ENCODE measurements around the gene SEMA4C.

Gene SEMA4C

DNA sequence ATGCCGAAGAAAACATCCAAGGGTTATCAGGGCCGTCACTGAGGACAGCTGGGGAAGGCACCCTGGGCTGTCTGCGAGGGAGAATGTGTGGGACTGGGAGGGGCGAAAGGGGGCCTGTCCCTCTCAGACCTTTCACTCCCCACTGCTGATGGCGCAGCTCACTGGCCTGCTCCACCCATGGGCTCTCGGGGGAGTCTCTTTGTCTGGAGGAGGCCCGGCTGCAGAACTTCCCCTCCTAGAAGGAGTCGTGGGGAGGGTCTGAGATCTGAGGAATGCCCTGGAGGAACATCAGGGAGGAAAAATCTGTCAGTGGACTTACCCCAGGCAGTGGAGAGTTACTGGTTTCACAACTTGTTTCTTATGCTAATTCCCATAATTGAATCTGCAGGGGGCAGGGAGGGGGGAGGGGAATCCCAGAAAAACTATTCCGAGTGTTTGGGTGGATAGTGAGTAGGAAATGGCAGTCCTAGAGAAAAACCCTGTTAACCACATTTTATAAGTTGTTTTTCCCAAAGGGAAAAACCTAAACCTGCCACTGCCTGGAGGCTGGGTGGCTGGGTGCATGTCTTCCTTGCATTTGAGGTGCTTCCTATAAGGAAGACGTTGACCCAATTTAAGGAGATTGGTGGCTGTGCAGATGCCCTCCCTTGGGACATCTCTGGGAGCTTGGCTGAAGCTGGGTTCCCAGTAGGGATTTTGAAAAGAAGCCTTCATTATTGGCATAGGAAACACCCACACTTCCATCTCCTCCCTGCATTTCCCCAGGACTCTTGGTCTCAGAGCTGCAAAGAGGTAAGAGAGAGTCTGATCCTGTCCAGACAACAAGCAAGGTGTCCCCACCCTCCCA lies 11.7 kb upstream of the SEMA4C start:
- DNase-seq (ENCODE audit: low read depth in 3 of 3) = no peak

DNA sequence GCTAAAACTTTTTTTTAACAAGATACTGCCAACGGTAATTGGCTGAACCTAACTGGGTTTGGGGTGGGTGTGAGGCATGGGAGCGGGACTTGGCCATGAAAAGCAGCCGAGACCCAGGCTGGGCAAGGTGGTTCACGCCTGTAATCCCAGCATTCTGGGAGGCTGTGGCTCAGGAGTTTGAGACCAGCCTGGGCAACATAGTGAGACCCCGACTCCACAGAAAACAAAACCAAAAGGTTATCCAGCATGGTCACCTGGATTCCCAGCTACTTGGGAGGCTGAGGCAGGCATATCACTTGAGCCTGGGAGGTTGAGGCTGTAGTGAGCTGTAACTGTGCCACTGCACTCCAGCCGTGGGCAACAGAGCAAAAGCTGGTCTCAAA lies 11.0 kb upstream of the SEMA4C start:
- no peak for DNase-seq (ENCODE audit: low read depth in 3 of 3)

DNA sequence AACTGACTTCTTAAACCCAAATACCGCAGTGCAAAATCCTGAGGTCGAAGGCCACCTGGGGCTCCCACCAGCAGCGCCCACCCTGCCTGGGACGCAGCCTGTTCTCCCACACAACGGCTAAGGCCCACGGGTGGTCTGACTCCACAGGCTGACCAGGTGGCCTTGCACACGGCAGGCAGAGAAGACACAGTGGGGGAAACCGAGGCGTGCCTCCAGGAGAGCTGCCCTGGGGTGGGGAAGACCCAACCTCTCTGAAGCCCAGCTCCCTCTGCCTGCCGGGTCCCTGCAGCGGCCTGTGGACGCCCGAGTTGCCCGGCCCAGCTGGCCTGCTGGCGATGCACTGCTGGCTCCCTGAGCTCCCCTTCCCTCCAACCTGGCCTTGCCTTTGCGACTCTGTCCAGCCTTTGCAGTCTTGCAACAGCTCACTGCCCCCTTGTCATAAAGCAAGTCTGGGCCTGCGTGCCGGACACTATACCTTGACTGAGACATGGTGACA lies 9.7 kb upstream of the SEMA4C start:
- no peak for DNase-seq (ENCODE audit: low read depth in 3 of 3)

DNA sequence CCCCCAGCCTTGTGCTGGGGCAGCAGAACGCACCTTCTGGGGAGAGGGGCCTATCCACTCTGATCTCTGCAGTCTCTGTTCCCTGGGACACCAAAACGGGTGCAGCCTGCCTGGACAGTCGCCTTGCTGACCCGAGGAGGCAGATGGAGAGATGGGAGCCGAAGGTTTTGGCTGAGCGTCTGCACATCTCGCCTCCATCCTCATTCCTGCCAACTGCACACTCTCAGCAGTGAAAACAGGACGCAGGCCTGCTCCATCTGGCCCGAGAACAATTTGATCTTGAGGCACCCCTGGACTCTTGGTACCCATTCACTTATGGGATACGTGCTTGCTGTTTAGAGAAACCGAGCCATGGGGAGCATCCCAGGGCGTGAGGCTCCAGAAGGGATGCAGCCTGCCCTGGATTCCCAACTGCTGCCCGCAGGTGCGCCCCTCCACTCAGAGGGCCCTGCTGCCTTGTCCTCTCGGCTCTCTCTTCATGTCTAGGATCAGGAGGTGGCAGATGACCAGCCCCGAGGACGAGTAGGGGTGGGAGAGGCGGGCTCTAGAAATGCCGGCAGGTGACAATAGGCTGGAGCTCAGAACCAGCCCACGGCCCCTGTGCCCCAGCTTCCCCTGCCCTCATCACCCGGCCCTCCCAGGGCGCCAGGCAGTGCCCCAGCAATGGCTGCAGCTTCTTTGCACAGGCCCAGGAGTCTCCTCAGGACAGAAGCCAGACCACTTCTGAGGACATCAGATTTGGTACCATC lies 9.1 kb upstream of the SEMA4C start:
- no peak for DNase-seq (ENCODE audit: low read depth in 3 of 3)

DNA sequence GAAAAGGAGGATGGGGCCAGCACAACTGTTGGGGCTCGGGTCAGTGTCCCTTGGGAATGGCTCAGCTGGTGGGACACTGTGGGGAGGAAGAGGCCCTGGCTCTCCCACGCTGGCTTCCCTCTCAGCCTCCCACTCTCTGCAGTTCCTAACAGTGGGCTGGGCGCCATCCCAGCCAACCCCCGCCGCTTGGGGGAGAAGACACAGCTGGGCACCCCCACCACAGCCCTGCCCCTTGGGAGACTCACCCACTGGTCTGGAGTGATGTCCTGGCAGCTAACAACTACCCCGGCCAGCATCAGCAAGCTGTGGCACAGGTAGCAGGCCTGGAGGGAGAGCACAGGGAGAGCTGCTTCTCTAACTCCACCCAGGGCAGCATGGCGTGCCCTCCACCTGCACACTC lies 8.3 kb upstream of the SEMA4C start:
- DNase-seq (ENCODE audit: low read depth in 3 of 3) = no peak

DNA sequence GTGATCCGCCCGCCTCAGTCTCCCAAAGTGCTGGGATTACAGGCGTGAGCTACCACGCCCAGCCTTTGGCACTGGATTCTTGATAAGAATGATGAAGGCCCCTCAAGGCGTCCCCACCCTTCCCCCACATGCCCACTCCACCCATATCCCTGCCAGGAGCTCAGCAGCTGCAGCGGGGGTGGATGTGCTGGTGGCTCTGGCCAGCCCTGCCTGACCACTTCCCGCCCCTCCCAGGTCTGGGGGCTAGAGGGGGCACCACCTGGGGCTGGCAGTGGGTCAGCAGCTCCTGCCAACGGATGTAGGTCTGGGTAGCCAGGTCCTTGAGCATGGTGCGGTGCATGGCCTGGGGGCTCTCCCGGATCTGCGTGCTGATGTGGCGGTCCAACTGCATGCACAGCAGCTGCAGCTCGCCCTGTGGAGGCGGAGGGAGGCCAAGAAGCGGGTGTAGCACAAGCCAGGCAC lies 7.8 kb upstream of the SEMA4C start:
- no peak for DNase-seq (ENCODE audit: low read depth in 3 of 3)

DNA sequence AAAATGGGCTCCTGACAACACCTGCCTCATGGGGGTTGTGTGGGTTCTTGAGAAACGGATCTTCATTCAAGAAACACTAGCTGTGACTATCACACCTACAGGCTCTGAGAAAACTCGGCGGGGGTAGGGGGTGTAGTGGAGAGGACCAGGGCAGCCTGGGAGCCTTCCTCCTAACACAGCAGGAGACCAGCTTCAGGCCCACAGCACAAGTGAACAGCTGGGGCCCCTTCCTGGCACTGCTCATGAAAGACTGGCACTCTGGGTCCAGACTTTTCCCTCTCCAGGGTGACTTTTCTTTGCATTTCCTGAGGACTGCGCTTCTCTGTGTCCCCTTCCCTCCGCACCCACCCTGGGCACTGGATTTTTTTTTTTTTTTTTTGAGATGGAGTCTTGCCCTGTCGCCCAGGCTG lies 7.2 kb upstream of the SEMA4C start:
- no peak for DNase-seq (ENCODE audit: low read depth in 3 of 3)

DNA sequence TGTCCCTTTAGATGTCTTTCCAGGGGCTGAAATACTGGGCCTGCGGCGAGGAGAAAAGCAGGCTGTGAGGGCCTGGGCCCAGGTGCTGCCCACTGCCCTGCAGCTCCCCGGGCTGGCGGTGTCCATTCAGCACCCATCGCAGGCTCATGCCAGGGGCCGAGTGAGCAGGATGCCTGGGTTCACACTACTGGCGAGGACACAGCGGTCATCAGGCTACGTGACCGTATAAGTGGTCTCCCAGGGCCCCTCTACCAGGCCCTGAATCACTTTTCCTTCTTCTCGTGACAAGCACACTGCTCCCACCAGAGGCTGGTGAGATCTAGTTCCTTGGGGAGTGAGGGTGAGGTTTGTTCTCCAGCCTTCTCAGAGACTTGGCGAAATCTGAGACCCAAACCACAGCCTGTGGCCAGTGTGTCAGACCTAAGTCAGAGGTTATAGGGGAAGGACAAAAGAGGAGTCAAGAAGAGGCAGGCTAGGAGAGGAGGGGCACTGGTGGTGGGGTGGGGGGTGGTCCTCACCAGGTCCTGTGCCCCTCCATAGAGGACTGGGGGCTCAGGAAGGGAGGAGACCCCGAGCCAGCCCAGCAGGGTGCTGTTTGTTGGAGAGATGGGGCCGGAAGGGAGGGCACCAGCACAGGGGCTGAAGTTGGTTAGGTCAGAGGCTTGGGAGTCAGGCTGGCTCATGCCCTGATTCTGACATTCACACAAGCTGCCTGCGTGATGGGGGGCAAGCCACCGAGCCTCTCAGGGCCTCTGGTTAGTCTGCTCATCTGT lies 6.6 kb upstream of the SEMA4C start:
- no peak for DNase-seq (ENCODE audit: low read depth in 3 of 3)

DNA sequence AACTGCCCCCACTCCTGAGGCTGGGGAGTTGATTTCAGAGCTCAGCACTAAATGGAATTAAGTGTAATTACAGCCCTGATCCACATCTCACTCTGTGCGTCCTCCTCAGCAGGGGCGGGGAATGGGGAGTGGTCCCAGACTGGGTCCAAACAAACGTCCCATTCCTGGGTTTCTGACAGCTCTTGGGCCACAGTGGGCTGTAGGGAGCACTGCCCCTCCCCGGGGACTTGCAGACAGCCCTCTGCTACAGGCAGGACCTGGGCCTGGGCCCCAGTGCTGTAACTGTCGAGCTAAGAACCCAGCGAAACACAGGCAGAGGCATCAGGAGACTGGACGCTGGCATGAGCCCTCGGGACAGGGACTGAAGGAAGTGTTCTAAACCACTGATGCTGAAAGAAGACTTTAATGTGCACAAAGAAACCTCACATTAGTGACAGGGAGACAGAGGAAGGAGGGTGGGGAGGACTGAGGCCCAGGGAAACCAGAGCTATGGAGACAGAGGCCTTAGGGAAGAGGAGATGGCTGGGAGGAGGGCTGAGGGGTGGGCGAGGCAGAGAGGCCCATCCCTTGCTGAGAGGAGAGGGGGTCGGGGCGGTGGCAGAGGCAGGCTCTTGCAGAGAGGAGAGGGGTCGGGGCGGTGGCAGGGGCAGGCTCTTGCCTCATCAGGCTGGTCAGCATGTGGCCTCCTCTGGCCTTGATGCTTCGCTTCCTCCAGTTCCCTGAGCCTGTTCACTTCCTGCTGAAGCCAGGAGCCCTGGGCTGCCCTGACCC lies 5.8 kb upstream of the SEMA4C start:
- no peak for DNase-seq (ENCODE audit: low read depth in 3 of 3)

DNA sequence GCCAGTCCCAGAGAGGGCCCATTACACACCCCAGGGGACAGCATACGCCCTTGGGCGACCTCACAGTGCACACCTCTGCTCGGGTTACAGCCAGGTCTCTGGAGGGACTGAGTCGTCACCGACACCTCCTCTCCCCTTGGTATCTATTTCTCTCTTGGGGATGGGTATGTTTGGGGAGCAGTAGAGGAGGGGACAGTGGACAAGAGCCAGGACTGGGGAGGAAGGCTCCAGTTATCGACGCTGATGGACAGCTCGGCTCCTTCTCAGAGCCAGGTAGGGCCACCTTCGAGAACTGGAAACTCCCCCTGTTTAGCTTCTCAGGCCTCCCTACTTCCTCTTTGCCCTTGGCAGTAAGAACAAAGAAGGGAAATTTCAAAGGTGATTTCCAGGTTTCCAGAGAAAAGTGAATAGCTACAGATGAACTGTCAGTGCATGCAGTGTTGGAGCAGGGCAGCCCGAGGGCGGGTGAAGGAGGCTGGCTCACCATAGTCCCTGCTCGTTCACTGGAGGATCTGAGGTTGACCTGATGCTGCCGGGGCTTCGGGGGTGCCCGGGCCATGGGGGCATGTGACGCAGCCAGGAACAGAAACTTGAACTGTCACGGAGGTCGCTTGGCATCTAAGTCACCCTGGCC lies 4.4 kb upstream of the SEMA4C start:
- DNase-seq (ENCODE audit: low read depth in 3 of 3) = no peak

DNA sequence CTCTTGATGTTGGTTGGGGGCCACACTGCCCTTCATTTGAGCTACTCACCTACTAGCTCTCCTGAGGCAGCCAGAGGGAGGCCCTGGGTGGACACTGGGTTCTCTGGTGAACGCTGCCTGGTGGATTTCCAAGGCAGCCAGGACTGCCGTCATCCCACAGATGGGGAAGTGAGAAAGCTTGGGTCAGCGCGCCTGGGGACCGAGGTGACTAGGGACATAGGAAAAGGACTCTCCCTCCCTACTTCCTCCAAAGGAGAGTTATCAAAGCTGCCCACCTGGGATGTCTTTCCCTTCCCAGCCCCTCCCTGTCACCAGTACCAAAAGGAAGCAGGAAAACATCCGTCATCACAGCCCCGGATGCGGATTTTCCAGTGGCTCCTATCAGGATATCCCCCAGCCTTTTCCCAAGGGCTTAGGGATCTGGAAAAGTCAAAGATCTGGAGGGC lies 3.8 kb upstream of the SEMA4C start:
- no peak for DNase-seq (ENCODE audit: low read depth in 3 of 3)

DNA sequence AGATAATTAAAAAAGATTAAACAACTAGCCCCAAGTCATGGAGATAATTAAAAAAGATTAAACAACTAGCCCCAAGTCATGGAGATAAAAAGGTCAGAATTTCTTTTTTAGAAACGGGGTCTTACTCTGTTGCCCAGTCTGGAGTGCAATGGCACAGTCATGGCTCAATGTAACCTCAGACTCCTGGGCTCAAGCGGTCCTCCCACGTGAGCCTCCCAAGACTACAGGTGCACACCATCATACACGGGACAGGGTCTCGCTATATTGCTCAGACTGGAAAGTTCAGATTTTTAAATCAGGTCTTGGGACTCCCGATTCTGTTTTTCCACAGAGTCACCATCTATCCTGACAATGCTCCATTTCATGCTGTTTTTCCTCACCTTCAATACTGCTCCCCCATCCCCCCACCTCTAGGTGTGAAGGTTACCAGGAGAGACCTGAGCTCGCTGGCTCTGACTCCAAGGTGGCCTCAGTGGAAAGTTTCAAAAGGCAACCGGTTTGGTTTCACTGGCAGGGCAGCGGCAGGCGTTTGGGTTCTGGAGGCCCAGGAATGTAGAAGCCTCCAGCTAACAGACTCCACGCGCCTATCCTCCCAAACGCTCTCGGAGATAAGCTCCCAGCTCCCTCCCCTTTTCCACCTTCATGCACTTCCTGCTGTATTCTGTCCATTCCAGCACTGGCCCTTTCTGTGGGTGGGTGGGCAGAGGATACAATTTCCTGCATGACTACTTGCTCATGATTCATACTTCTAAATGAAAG lies 2.9 kb upstream of the SEMA4C start:
- no peak for DNase-seq (ENCODE audit: low read depth in 3 of 3)

DNA sequence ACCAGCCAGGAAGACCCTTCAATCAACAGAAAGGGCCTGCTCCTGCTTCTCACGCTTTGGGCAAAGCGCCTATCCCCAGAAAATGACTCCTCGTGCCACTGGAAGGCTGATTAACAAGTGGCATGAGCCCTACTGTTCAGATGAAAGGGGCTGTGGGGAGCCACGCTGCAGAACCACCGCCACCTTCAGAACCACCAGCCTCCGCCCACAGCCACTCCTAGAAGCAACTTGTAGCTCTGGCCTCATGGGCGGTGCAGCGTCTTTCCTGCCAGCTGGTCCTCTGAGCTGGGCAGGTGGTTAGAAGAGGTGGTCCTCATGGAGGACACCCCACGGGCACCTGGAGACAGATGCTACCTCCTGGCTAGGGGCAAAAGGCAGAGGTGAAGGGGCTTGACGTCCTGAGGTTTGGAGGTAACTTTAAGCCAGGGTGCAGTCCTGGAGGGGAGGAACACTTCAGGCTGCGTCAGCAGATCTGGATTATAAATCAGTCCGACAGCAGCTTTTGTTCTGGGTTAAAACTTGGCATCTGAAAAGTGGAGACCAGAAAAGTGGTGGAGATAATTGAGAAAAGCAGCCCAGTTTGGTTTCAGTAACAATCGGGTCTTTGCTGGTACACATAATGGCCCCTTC lies 861 bp upstream of the SEMA4C start:
- DNase-seq (ENCODE audit: low read depth in 3 of 3) = peak in 2 of 3 experiments; percentile 36 to 40

DNA sequence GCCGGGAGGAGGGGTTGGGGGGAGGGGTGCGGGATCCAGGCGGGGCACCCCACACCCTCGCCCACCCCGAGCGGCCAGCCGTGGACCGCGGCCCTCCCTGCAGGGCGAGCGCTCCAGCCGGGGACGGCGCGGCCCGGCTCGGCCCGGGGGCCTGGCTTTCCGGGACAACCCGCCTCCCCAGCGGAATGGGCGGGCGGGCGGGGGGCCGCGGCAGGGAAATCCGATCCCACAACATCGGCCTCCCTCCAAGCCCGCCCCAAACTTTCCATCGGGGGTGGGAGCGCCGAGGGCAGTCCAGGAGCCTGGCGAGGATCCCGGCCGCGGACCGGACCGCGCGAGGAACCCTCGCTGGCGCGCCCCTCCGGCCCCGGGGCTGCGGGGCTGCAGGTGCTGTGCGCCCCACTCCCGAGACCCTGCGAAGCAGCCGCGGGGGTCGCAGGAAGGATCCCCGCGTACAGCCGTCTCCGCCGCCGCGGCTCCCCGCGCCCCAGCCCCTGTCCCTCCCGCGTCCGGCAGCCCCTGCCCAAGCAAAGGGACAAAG lies 529 bp downstream of the SEMA4C start:
- no peak for DNase-seq (ENCODE audit: low read depth in 3 of 3)

DNA sequence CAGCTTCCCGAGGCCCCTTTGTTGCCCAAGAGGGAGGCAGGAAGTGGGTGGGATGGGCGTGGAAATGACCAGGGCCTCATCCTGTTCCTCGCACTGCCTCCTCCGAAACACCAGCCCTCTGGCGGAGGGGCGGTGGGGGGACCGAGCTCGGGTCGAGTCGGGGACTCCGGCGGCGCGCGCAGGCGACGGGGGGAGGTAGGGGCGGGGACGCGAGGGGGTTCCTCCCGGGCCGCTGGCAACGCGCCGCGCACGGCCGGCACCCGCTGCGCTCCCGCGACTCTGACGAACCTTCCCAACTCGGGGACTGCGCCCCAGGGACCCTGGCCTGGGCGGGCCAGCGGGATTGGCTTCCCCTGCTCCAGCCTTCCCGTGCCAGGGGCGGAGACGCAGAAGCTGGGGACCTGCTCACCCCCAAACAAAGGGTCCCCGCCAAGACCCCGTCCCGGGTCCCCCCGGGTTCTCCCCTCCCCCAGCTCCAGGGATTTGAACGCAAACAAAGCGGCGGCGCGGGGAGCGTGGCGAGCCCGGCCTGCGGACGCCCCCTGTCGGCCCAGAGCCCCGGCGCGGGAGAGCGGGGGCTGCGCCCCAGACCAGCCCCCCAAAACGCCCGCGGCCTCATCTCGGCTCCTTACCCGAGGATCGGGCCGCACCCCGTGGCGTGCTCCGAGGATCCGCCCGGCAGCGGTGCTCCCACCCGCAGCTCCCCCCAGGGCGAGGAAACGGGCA lies 1.2 kb downstream of the SEMA4C start:
- peak in 1 of 3 experiments; percentile 22 for DNase-seq (ENCODE audit: low read depth in 3 of 3)

DNA sequence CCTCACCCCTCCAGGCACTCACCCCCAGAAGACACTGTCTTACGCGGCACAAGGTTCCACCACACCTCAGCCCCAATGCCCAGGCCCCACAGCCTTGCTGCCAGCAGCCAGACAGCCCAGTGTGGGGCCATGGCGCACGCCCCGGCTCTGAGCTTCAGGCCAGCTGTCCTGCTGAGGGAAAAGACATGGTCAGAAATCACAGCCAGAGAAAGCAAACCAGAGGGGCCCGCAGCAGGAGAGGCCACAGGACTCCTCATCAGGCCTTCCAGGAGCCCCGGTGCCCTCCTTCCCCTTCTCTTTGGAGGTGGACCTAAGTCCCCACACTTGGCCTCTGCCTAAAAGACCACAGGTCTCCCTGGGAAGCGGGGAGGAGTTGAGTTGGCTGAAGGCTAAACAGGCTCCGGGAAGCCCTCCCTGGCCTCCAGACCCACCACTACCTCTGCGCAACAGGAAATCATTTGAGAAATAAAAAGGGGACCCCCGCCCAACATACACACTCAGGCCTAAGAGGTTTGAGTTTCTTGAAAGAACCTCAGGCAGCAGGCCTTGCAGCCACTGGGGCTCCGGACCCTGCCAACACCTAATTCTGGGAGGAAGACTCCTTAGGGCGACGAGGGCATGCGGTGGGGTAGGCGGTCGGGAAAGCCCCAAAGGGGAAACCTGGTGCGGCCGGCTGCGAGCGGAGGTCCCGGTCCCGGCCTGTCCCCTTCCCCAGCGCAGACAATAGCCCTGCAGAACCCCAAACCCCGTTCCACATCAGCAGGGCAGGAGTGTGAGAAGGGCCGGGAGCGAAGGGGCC lies 1.9 kb downstream of the SEMA4C start:
- DNase-seq (ENCODE audit: low read depth in 3 of 3) = no peak

DNA sequence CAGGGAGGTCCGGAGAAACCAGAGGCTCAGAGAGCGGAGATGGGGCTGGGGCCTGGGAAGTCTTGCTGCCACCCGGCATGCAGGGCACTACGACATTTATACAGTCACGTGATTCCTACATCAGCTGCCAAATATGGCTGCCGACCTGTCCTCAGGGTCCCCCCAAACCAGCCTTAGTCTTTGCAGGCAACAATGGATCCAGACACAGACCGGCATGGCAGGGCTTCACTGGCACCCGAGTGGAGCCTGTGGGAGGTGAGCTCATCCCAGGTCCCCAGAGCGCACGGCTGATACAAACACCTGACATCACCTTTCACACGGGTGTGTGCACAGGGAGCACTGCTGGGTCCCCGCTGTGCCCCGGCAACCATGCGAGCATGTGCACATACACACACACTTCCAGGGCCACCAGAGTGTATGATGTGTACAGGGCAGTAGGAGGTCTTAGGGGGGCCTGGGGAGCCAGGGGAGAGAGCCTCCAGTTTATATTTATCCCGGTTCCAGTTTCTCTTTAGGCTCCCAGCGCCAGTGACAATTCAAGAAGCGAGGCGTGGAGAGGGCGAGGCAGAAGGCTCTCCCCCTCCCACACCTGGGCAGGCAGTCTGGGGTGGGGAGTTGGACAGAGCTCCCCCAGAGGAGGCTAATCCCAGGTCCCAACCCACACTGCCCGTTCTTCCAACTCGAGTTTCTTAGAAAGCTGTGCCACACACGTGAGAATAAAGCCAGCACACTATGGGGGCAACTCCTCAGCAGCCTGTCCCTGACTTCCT lies 2.7 kb downstream of the SEMA4C start:
- DNase-seq (ENCODE audit: low read depth in 3 of 3) = no peak

Measured in stimulated activated CD4-positive, alpha-beta T cell treated with anti-CD3 and anti-CD28 coated beads, TNF-alpha, amount 100 ng/mL, for 4 hours (primary cell).